AG08396 (cell line): ENCODE measurements around the gene WDR53.
"Not testable (repeated sequence)": the region's sequence is repeated elsewhere in the genome, so short reads cannot be mapped to it uniquely, and the experiment has no call there.

ENCODE experiments used
- DNase-seq: peaks from one replicate; pipeline ENCODE4 v3.0.0; 2012; ENCODE audit warnings: low spot score, mixed read lengths

Gene WDR53

DNA sequence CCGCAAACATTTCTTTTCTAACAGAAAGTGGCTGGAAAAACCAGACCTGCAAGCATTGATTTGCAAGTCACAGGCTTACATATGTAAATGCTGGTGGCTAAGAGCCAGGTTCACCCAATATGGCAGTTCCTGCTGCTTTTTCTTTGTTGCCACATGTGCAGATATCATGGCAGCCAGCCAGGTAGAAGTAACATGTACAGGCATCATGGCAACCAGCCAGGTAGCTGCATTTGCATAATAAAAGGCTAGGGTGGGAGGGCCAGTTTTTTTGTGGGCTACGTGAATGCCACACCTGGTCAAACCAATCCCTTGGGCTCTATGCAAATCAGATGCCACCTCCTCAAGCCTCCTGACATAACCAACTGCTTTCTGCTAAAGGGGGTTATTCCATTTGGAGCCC is 50.4 kb downstream of the WDR53 start:
- DNase-seq: no peak

DNA sequence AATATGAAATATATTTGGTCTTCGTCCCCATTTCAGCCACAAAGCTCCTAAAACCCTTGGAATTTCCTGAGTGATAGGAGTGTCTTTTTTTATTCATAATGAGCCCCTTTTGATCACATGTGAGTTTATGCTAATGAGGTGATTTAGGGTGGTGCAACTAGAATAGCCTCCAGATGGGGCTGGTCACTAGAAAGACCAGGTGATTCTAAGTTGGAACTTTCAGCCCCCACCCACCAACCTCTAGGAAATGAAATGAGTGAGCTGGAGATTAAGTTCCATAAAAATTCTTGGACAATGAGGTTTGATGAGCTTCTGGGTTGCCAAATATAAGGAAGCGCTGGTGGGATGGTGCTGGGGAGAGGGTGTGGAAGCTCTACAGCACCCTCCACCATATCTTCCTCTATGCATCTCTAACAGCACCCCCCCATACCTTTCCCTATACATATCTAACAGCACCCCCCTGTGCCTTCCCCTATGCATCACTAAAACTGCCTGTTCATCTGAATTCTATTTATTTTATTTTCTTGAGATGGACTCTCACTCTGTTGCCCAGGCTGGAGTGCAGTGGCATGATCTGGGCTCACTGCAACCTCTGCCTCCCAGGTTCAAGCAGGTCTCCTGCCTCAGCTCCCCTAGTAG is 51.1 kb downstream of the WDR53 start:
- DNase-seq: no peak

DNA sequence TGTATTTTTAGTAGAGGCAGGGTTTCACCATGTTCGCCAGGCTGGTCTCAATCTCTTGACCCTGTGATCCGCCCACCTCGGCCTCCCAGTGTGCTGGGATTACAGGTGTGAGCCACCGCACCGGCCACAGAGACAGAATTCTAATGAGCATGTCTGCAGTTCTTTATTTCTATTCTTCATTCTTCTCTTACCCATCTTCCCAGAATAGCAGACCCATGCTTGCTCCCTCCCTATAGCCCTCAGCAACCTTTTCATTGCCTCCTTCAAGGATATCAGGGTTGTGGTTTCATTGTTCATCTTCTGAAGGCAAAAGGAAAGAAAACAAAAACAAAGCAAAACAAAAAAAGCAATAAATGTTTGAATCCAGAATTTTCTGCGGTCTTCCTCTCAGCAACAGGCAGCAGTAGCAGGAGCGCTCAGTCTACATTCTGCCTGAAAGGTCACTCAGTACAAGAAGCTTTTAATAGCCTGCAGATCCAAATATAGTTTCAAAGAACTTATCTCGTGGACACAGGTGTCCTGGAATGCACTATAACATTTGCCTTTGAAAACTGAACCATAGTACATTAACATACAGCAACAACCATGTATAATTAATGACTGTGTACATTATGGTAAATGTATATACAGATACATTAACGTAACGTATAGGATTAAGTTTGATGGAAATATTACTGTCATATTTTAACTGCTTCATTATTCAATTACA is 53.3 kb downstream of the WDR53 start, which contains the start of gene SMCO1:
SMCO1 (minus strand) TSS at position 434 of the 709 bp plus-strand sequence; CDS start at position 297, 137 bp downstream.
- no peak for DNase-seq

DNA sequence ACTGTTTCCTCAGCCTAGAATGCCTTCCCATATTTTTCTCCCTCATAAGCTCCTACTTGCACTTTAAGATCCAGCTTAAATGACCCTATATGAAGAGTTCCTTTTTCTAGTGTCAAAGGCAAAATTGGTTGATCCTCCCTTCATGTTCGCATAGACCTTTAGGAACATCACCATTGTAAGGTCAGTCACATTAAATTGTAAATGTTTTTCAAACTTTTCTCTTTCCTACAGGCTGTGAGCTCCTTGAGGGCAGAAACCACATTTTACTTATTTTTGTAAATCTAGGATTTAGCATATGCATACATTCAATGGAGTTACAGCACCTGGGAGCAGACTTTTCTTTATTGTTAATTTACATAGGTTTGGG is 54.0 kb downstream of the WDR53 start:
- no peak for DNase-seq

DNA sequence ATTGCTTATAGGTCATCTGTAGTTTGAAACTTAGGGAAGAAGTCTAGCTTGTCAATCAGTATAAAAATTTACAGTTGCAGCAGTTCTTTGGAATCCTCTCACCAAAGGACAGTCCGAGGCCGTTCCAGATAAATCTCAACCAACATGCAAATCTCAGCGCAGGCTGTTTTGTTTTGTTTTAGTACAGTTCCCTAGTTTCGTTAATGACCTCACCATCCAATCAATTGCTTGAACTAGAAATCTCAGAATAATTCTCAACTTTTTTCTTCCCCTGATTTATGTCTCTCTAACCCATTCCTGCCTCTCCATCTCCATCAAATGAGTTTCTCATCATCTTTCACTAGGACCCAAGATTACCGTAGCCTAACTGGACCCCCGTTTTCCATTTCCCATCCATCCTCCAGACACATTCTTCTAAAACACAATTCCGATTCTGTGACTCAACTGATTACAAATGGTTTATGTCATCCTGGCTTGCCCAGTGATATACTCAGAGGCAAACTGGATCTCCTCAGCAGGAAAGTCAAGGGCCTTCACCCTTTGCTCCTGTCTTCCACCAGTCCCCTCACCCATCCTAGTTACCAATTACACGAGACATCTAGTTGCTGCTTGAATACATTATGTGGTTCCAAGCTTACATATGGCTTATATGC is 54.5 kb downstream of the WDR53 start:
- peak; percentile 45 for DNase-seq

DNA sequence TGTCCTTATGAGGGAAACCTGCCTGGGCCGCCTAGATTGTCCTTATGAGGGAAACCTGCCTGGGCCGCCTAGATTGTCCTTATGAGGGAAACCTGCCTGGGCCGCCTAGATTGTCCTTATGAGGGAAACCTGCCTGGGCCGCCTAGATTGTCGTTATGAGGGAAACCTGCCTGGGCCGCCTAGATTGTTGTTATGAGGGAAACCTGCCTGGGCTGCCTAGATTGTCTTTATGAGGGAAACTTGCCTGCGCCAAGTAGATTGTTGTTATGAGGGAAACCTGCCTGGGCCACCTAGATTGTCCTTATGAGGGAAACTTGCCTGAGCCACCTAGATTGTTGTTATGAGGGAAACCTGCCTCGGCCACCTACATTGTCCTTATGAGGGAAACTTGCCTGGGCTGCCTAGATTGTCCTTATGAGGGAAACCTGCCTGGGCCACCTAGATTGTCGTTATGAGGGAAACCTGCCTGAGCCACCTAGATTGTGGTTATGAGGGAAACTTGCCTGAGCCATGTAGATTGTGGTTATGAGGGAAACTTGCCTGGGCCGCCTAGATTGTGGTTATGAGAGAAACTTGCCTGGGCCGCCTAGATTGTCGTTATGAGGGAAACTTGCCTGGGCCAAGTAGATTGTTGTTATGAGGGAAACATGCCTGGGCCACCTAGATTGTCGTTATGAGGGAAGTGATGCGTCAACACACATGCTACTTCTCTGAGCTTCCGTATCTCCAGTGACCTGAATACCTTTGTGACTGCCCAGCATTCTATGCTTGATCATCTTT is 56.5 kb downstream of the WDR53 start:
- not testable (repeated sequence) for DNase-seq

DNA sequence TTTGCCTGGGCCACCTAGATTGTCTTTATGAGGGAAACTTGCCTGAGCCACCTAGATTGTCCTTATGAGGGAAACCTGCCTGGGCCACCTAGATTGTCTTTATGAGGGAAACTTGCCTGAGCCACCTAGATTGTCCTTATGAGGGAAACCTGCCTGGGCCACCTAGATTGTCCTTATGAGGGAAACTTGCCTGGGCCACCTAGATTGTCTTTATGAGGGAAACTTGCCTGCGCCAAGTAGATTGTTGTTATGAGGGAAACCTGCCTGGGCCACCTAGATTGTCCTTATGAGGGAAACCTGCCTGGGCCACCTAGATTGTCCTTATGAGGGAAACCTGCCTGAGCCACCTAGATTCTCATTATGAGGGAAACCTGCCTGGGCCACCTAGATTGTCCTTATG is 57.2 kb downstream of the WDR53 start:
- DNase-seq: not testable (repeated sequence)

DNA sequence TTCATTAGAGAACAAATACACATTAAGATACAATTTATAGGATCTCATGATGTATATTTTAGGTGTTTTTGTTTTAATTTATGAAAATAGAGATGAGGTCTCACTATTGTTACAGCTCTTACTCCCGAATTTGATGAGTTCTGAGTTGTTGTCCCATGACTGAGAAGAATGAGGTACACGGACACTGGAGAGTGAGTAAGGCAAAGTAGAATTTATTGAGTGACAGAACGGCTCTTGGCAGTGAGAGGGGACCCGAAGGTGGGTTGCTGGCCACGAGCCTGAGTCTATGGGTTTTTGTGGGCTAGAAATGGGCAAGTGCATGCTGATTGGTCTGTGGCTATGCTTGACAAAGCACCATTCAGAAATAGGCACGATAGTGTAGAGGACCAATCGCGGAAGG is 61.7 kb downstream of the WDR53 start:
- DNase-seq: no peak

DNA sequence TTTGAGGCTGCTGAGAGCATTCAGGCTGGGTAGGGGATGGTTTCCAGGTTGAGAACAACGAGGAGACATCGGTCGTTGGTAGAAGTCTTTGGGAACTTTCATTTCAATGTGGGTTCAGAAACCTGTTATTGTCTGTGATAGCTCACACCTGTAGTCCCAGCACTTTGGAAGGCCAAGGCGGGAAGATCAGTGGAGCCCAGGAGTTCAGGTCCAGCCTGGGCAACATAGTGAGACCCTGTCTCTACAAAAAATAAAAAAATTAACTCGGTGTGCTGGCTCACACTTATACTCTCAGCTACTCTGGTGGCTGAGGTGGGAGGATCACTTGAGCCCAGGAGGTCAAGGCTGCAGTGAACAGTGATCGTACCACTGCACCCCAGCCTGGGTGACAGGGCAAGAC is 63.8 kb downstream of the WDR53 start:
- no peak for DNase-seq
